CD4-positive, alpha-beta T cell (primary cell): Measurements from ENCODE around the gene RAPH1. TPM values are rescaled to one million over a fixed set of nuclear protein-coding genes. Genes with fewer than 3 reads are reported as not detected.
A peak's percentile ranks its signal among the peaks of the same experiment; 100 is the strongest.

ENCODE experiments used
- ATAC-seq: fragments of 200-7000 bp; cut with Tn5 transposase; one replicate; pipeline ENCODE4 v1.10.0; 2022; ENCODE audit warnings: mild to moderate bottlenecking; ENCODE audit not compliant: poor library complexity
- CTCF ChIA-PET: fragments of 350-600 bp; sonication (Branson Sonifier 250); formaldehyde crosslinking; loops from one replicate; lab custom pipeline; 2021; ENCODE audit warnings: antibody characterized with exemption, inconsistent platforms; lab: Charles Lee
- POLR2A ChIA-PET: fragments of 350-600 bp; sonication (Branson Sonifier 250); formaldehyde crosslinking; loops from one replicate; lab custom pipeline; 2021; ENCODE audit warnings: antibody characterized with exemption, inconsistent platforms; lab: Charles Lee
- DNase-seq, 14 experiments: peaks; one replicate each; pipeline ENCODE4 v3.0.0-alpha.2; 2013 to 2020; ENCODE audit warnings: mixed read lengths in 2 of 14
- H3K27ac ChIP-seq, 2 donors: one replicate each; pipeline versions ENCODE4 v1.5.1 to v1.7.0; 2013; ENCODE audit warnings: low read length in 2 of 2, low read depth in 1 of 2, mild to moderate bottlenecking in 1 of 2
- H3K27me3 ChIP-seq, 2 experiments: 1 replicate in 1 of 2; 2 replicates in 1 of 2; pipeline versions ENCODE4 v1.6.1 to v1.7.0; 2013; ENCODE audit warnings: low read length in 2 of 2, control low read depth in 1 of 2, mild to moderate bottlenecking in 1 of 2, moderate library complexity in 1 of 2; ENCODE audit not compliant: insufficient read depth in 2 of 2, control insufficient read depth in 1 of 2
- H3K36me3 ChIP-seq: one replicate; pipeline ENCODE4 v1.6.1; 2013; ENCODE audit warnings: low read length, control low read depth; ENCODE audit not compliant: insufficient read depth
- H3K4me1 ChIP-seq: one replicate; pipeline ENCODE4 v1.6.1; 2013; ENCODE audit warnings: low read length, control low read depth; ENCODE audit not compliant: insufficient read depth
- H3K4me3 ChIP-seq: one replicate; pipeline ENCODE4 v1.5.1; 2013; ENCODE audit warnings: mild to moderate bottlenecking, low read length, moderate library complexity
- H3K9me3 ChIP-seq, 2 experiments: 1 replicate in 1 of 2; 2 replicates in 1 of 2; pipeline versions ENCODE4 v1.6.1 to v1.7.0; 2013; ENCODE audit warnings: low read length in 2 of 2, mild to moderate bottlenecking in 2 of 2, control low read depth in 1 of 2, moderate library complexity in 1 of 2; ENCODE audit not compliant: control insufficient read depth in 1 of 2, insufficient read depth in 1 of 2
- H3K27ac Mint-ChIP-seq: one replicate; pipeline ENCODE4 v1.8.0; 2020; ENCODE audit warnings: mixed read lengths
- H3K27me3 Mint-ChIP-seq: one replicate; pipeline ENCODE4 v1.8.0; 2021; ENCODE audit warnings: mixed read lengths
- H3K36me3 Mint-ChIP-seq: one replicate; pipeline ENCODE4 v1.8.0; 2021; ENCODE audit warnings: low read depth, mixed read lengths
- H3K4me1 Mint-ChIP-seq: one replicate; pipeline ENCODE4 v1.8.0; 2021; ENCODE audit warnings: low read depth, mixed read lengths
- H3K4me3 Mint-ChIP-seq: one replicate; pipeline ENCODE4 v1.8.0; 2020; ENCODE audit warnings: mild to moderate bottlenecking, mixed read lengths
- H3K9me3 Mint-ChIP-seq: one replicate; pipeline ENCODE4 v1.8.0; 2020; ENCODE audit warnings: mixed read lengths
- intact Hi-C, 2 experiments: fragments of 100-400 bp; cut with DNase I in 1 of 2; cut with micrococcal nuclease in 1 of 2; formaldehyde crosslinking; loops; one replicate each; pipeline versions ENCODE4 v1.15.1 to v1.9.0; 2023 to 2025; cut with DNase I, micrococcal nuclease
- polyA plus RNA-seq, 2 donors: library from polyadenylated mRNA; unstranded; fragments of 120-200 nt; gene quantifications; one replicate each; pipeline ENCODE4 v1.2.1, GENCODE V29; 2013
- total RNA-seq, 174 experiments: library from RNA in 2 of 174; stranded (reverse) in 2 of 174; gene quantifications; one replicate each; pipeline ENCODE4 v1.2.3 and lab custom pipeline; 2021 to 2026
- TF ChIP-seq, protein P1 (sequence below): fragments of 200-600 bp; IDR thresholded peaks from one replicate; pipeline ENCODE4 v1.8.0; 2022; ENCODE audit warnings: antibody characterized with exemption, mild to moderate bottlenecking

The RAPH1 gene, protein sequence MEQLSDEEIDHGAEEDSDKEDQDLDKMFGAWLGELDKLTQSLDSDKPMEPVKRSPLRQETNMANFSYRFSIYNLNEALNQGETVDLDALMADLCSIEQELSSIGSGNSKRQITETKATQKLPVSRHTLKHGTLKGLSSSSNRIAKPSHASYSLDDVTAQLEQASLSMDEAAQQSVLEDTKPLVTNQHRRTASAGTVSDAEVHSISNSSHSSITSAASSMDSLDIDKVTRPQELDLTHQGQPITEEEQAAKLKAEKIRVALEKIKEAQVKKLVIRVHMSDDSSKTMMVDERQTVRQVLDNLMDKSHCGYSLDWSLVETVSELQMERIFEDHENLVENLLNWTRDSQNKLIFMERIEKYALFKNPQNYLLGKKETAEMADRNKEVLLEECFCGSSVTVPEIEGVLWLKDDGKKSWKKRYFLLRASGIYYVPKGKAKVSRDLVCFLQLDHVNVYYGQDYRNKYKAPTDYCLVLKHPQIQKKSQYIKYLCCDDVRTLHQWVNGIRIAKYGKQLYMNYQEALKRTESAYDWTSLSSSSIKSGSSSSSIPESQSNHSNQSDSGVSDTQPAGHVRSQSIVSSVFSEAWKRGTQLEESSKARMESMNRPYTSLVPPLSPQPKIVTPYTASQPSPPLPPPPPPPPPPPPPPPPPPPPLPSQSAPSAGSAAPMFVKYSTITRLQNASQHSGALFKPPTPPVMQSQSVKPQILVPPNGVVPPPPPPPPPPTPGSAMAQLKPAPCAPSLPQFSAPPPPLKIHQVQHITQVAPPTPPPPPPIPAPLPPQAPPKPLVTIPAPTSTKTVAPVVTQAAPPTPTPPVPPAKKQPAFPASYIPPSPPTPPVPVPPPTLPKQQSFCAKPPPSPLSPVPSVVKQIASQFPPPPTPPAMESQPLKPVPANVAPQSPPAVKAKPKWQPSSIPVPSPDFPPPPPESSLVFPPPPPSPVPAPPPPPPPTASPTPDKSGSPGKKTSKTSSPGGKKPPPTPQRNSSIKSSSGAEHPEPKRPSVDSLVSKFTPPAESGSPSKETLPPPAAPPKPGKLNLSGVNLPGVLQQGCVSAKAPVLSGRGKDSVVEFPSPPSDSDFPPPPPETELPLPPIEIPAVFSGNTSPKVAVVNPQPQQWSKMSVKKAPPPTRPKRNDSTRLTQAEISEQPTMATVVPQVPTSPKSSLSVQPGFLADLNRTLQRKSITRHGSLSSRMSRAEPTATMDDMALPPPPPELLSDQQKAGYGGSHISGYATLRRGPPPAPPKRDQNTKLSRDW
- total RNA-seq (1 to 10 TPM; 4.3 to 5.8 TPM), total RNA-seq (lab: John Stamatoyannopoulos, UW) (1.0 to 231 (median 4.9) reads per million in 172 experiments)
- 0.96 TPM for polyA plus RNA-seq (2013, experiment 1 of 2)
- 1.6 TPM for polyA plus RNA-seq (2013, experiment 2 of 2)

DNA sequence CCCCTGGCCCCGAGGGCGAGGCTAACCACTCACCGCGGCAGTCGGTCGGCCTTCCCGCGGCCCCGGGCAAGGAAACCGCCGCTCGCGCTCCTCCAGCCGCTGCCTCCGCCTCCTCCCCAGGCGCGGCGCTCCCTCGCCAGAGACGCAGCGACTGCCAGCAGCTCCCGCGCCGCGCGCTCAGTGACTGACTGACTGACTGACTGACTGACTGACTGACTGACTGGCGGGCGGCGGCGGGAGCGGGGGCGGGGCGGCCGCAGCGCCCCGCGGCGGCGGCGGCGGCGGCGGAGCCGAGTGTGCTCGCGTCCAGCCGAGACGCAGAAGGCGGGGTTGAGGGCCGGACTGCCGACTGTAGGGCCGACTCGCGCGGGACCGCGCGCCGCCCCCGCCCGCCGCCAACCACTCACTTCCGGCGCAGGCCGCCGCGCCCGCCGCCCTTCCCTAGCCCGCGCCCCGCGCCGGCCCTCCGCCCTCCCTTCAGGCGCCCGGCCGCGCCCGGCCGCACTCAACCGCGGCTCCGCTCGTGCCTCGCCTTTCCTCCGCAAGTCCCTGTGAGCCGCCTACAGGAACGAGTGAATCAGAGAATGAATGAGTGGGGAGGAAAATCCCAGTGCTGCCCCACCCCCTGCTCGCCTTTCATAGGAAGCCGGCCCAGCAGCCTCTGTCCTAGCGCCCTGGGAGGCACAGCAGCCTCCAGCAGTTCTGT lies at the start of gene RAPH1:
Gene RAPH1 (minus strand): TSS at position 224 of the 706 bp plus-strand sequence. CDS start 39,948 bp downstream, outside the sequence.
- peak within 1 kb of the TSS; percentile 97 for H3K4me3 Mint-ChIP-seq
- Histone ChIP-seq H3K27me3 (peaks cover 0 to 4% of the 10 kb centered on the region in 2 experiments), H3K4me3 (peak within 1 kb of the TSS; percentile 72), H3K9me3 (no peaks in the 10 kb centered on the region), H3K4me1 (peaks cover 20% of the 10 kb centered on the region), H3K27ac (no peak within 1 kb of the TSS), H3K36me3 (no peaks in the 10 kb centered on the region)
- ATAC-seq: peak; percentile 61
- CTCF ChIA-PET: interaction anchor here (1.0 to 2.2 kb wide), 3 partner anchors 9 to 280 kb away, joined by 3 to 7 read pairs (median 5); no protein-coding TSS in a partner anchor
- H3K9me3 Mint-ChIP-seq: no peaks in the 10 kb centered on the region
- peaks cover 4% of the 10 kb centered on the region for H3K36me3 Mint-ChIP-seq
- DNase-seq: peak; percentile 13 to 77 (median 49)
- H3K27ac Mint-ChIP-seq: peak within 1 kb of the TSS; percentile 80
- POLR2A ChIA-PET: interaction anchor here (1.2 to 4.0 kb wide), 9 partner anchors 21 to 280 kb away, joined by 3 to 16 read pairs (median 5); partner anchors contain the start of gene CD28
- intact Hi-C loops: loop anchor here in 1 of 2 experiments (2.0 to 10.0 kb wide), 2 partner anchors 172 to 250 kb away; partner anchors contain the start of gene CD28
- TF ChIP-seq, protein P1, sequence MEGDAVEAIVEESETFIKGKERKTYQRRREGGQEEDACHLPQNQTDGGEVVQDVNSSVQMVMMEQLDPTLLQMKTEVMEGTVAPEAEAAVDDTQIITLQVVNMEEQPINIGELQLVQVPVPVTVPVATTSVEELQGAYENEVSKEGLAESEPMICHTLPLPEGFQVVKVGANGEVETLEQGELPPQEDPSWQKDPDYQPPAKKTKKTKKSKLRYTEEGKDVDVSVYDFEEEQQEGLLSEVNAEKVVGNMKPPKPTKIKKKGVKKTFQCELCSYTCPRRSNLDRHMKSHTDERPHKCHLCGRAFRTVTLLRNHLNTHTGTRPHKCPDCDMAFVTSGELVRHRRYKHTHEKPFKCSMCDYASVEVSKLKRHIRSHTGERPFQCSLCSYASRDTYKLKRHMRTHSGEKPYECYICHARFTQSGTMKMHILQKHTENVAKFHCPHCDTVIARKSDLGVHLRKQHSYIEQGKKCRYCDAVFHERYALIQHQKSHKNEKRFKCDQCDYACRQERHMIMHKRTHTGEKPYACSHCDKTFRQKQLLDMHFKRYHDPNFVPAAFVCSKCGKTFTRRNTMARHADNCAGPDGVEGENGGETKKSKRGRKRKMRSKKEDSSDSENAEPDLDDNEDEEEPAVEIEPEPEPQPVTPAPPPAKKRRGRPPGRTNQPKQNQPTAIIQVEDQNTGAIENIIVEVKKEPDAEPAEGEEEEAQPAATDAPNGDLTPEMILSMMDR: no peak
- peaks cover 5% of the 10 kb centered on the region for H3K27me3 Mint-ChIP-seq
- H3K4me1 Mint-ChIP-seq: peaks cover 36% of the 10 kb centered on the region

DNA sequence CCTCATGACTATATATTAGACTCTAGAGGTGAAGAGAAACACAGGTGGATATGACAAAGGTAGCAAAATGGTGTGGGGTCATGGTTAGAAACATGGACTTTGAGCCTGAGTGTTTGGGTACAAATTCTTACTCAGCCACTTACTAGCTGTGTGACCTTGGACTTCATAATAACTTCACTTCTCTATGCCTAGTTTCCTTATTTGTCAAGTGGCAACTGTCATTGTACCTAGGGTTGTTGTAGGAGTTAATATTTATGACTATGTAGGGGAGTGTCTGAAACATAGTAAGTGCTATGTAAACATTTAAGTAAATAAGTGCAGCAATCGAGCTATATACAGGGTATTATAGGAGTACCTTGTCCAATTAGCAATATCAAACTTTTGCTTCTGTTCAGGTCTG lies 49.7 kb upstream of the RAPH1 start:
- Histone ChIP-seq H3K4me3 (no peak overlapping the region), H3K9me3 (no peaks in the 10 kb centered on the region), H3K36me3 (no peaks in the 10 kb centered on the region), H3K27me3 (no peaks in the 10 kb centered on the region), H3K4me1 (peaks cover 3% of the 10 kb centered on the region), H3K27ac (no peak overlapping the region)
- no peaks in the 10 kb centered on the region for H3K36me3 Mint-ChIP-seq
- POLR2A ChIA-PET: no interaction called here
- intact Hi-C loops: no loop called here
- TF ChIP-seq, protein P1: no peak
- CTCF ChIA-PET: no interaction called here
- peaks cover 1% of the 10 kb centered on the region for H3K4me1 Mint-ChIP-seq
- H3K27ac Mint-ChIP-seq: no peak overlapping the region
- no peak overlapping the region for H3K4me3 Mint-ChIP-seq
- no peaks in the 10 kb centered on the region for H3K27me3 Mint-ChIP-seq
- DNase-seq (no peak), ATAC-seq (no peak)
- no peaks in the 10 kb centered on the region for H3K9me3 Mint-ChIP-seq
